Endothelial cell of hepatic sinusoid (primary cell): ENCODE results near the gene NDFIP2.

ENCODE experiments used
- in situ Hi-C: cut with HindIII; loops from 2 replicates; pipeline ENCODE4 v1.10.0; 2017; ENCODE audit warnings: low sequenced_read_pairs

NDFIP2 gene

GRCh38 chr13:79480954-79481684 lies at the start of gene NDFIP2:
NDFIP2 (plus strand) TSS chr13:79481155; CDS start chr13:79481204, 49 bp downstream.
- in situ Hi-C loops, result no loop called here

- in situ Hi-C loops, result loop anchor here (25.0 kb wide), 1 partner anchor 105 kb away; no protein-coding TSS in a partner anchor
Observed at GRCh38 chr13:79432086-79432485, 48.9 kb upstream of the NDFIP2 start.

- in situ Hi-C loops, result loop anchor here (25.0 kb wide), 1 partner anchor 104 kb away; no protein-coding TSS in a partner anchor
Observed at GRCh38 chr13:79432992-79433391, 48.0 kb upstream of the NDFIP2 start.

GRCh38 chr13:79434556-79434955 lies 46.4 kb upstream of the NDFIP2 start:
- in situ Hi-C loops, result loop anchor here (25.0 kb wide), 1 partner anchor 103 kb away; no protein-coding TSS in a partner anchor

- in situ Hi-C loops, result loop anchor here (25.0 kb wide), 1 partner anchor 102 kb away; no protein-coding TSS in a partner anchor
Observed at GRCh38 chr13:79435561-79435990, 45.4 kb upstream of the NDFIP2 start.

- in situ Hi-C loops, result loop anchor here (25.0 kb wide), 1 partner anchor 98 kb away; no protein-coding TSS in a partner anchor
Observed at GRCh38 chr13:79439275-79439674, 41.7 kb upstream of the NDFIP2 start.

- in situ Hi-C loops, result loop anchor here (25.0 kb wide), 1 partner anchor 96 kb away; no protein-coding TSS in a partner anchor
Observed at GRCh38 chr13:79440958-79441528, 39.9 kb upstream of the NDFIP2 start.

- in situ Hi-C loops, result loop anchor here (25.0 kb wide), 1 partner anchor 95 kb away; no protein-coding TSS in a partner anchor
Observed at GRCh38 chr13:79442221-79442620, 38.7 kb upstream of the NDFIP2 start.

GRCh38 chr13:79442706-79443105 lies 38.2 kb upstream of the NDFIP2 start:
- in situ Hi-C loops, result loop anchor here (25.0 kb wide), 1 partner anchor 95 kb away; no protein-coding TSS in a partner anchor

GRCh38 chr13:79445968-79446645 lies 34.8 kb upstream of the NDFIP2 start:
- in situ Hi-C loops, result loop anchor here (25.0 kb wide), 1 partner anchor 91 kb away; no protein-coding TSS in a partner anchor

- in situ Hi-C loops, result loop anchor here (25.0 kb wide), 1 partner anchor 90 kb away; no protein-coding TSS in a partner anchor
Observed at GRCh38 chr13:79447141-79447540, 33.8 kb upstream of the NDFIP2 start.

GRCh38 chr13:79447741-79448140 lies 33.2 kb upstream of the NDFIP2 start:
- in situ Hi-C loops, result loop anchor here (25.0 kb wide), 1 partner anchor 90 kb away; no protein-coding TSS in a partner anchor

GRCh38 chr13:79448413-79448812 lies 32.5 kb upstream of the NDFIP2 start:
- in situ Hi-C loops, result loop anchor here (25.0 kb wide), 1 partner anchor 89 kb away; no protein-coding TSS in a partner anchor

- in situ Hi-C loops, result no loop called here
Observed at GRCh38 chr13:79450110-79450509, 30.8 kb upstream of the NDFIP2 start.

- in situ Hi-C loops, result no loop called here
Observed at GRCh38 chr13:79451500-79451962, 29.4 kb upstream of the NDFIP2 start.

- in situ Hi-C loops, result no loop called here
Observed at GRCh38 chr13:79452239-79452913, 28.6 kb upstream of the NDFIP2 start.

- in situ Hi-C loops, result no loop called here
Observed at GRCh38 chr13:79455331-79455730, 25.6 kb upstream of the NDFIP2 start.

GRCh38 chr13:79456051-79456450 lies 24.9 kb upstream of the NDFIP2 start:
- in situ Hi-C loops, result no loop called here

GRCh38 chr13:79456656-79457365 lies 24.1 kb upstream of the NDFIP2 start:
- in situ Hi-C loops, result no loop called here

GRCh38 chr13:79457390-79457789 lies 23.6 kb upstream of the NDFIP2 start:
- in situ Hi-C loops, result no loop called here
